SU-DHL-6 (cell line): ENCODE data around the gene SF3B2.

Experiments
- H2AFZ ChIP-seq: fragments of 200-600 bp; sonication (generic); 2 replicates; pipeline ENCODE4 v1.6.1; 2014; ENCODE audit warnings: low read depth, mild to moderate bottlenecking, moderate library complexity, mixed read lengths, antibody characterized with exemption, low read length; ENCODE audit not compliant: severe bottlenecking
- H3F3A ChIP-seq: fragments of 200-600 bp; shearing (Covaris generic); 2 replicates; pipeline ENCODE4 v1.6.0; 2016; ENCODE audit warnings: antibody characterized with exemption, mild to moderate bottlenecking; ENCODE audit not compliant: insufficient read depth
- H3K27ac ChIP-seq: fragments of 200-600 bp; sonication (generic); 2 replicates; pipeline ENCODE4 v1.5.1; 2016; ENCODE audit warnings: low read depth, mild to moderate bottlenecking, low read length, moderate library complexity, mixed read lengths
- H3K27me3 ChIP-seq: fragments of 200-600 bp; sonication (generic), shearing (Covaris generic); 2 replicates; pipeline ENCODE4 v1.6.0; 2014; ENCODE audit warnings: mild to moderate bottlenecking, low read length
- H3K36me3 ChIP-seq: fragments of 200-600 bp; sonication (generic); 2 replicates; pipeline ENCODE4 v1.6.1; 2014; ENCODE audit warnings: mild to moderate bottlenecking, low read length, mixed read lengths
- H3K4me2 ChIP-seq: fragments of 300-600, 200-600 bp; shearing (Covaris generic), sonication (generic); 2 replicates; pipeline ENCODE4 v1.6.0; 2014; ENCODE audit warnings: low read length, low read depth, mild to moderate bottlenecking; ENCODE audit not compliant: poor library complexity, severe bottlenecking
- H3K4me3 ChIP-seq: fragments of 200-600 bp; sonication (generic); 2 replicates; pipeline ENCODE4 v1.5.1; 2014; ENCODE audit warnings: antibody characterized with exemption, low read length, mild to moderate bottlenecking, mixed read lengths; ENCODE audit not compliant: insufficient read depth, poor library complexity, severe bottlenecking
- H3K79me2 ChIP-seq: fragments of 200-600 bp; sonication (generic); 2 replicates; pipeline ENCODE4 v1.6.1; 2014; ENCODE audit warnings: mild to moderate bottlenecking, low read length, moderate library complexity; ENCODE audit not compliant: insufficient read depth
- H3K9ac ChIP-seq: fragments of 200-600 bp; sonication (generic); 2 replicates; pipeline ENCODE4 v1.7.0; 2014; ENCODE audit warnings: mild to moderate bottlenecking, low read length
- H3K9me2 ChIP-seq: fragments of 200-600 bp; sonication (generic); replicated peaks from 2 replicates; pipeline ENCODE4 v1.6.1; 2014; ENCODE audit warnings: low read length; ENCODE audit not compliant: insufficient read depth
- H3K9me3 ChIP-seq: fragments of 200-600 bp; sonication (generic); 2 replicates; pipeline ENCODE4 v1.6.1; 2014; ENCODE audit warnings: low read length, mixed read lengths; ENCODE audit not compliant: insufficient read depth
- H4K20me1 ChIP-seq: fragments of 200-600 bp; sonication (generic); 2 replicates; pipeline ENCODE4 v1.6.1; 2014; ENCODE audit warnings: low read depth, mild to moderate bottlenecking, antibody characterized with exemption, low read length, moderate library complexity, mixed read lengths
- EZH2phosphoT487 ChIP-seq: fragments of 200-600 bp; sonication (generic), shearing (Covaris generic); conservative IDR thresholded peaks from 2 replicates; pipeline ENCODE4 v1.6.1; 2018; ENCODE audit warnings: mild to moderate bottlenecking, antibody characterized with exemption, low read length, moderate library complexity, mixed read lengths
- TF ChIP-seq, protein P1 (sequence below): fragments of 200-600 bp; sonication (generic); IDR thresholded peaks from one replicate; pipeline ENCODE4 v1.5.1; 2017; ENCODE audit warnings: antibody characterized with exemption, mild to moderate bottlenecking, low read length, moderate library complexity; ENCODE audit not compliant: insufficient read depth, poor library complexity, severe bottlenecking

The SF3B2 gene

DNA sequence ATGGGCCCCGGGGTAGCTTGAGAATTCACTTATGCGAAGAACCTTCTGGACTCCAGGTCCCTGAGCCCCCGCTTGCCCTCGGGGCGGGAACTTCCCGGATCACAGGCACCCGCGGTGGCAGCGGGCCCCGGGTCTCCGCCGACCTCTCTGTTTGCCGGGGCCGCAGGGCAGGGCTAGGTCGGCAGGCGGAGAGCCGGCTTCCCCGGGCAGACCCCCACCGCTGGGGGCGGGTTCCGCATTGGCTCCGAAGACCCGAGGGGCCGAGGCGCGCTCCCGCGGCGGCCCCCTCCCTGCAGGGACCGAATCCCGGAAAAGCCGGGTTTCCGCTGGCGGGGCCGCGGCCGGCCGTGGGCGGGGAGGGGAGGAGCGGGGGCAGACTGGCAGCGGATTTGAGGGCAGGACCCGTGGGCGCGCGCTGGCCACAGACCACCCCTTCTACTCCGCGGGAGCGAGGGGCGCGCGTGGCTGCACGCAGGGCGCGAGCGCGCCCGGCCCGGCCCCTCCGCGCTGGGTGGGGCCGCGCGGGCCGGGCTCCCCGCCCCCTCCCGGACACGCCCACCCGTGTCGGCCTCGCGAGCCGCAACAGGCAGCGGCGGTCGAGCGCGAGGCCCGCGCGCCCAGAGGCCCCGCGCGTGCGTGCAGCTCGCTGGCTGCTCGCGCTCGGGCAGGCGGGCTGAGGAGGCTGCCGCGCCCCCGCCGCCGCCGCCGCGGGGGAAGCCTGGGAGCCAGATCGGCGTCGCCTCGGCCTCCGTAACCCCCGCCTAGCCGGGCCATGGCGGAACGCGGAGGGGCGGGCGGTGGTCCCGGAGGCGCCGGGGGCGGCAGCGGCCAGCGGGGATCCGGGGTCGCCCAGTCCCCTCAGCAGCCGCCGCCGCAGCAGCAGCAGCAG, 17.8 kb downstream of the SF3B2 start, which contains the start of gene PACS1:
PACS1 (plus strand) TSS at position 558 of the 889 bp plus-strand sequence; CDS start at position 773, 215 bp downstream.
- Histone ChIP-seq H4K20me1 (no peaks in the 10 kb centered on the region), H3K4me3 (peak within 1 kb of the TSS; percentile 68), H3K4me2 (peak within 1 kb of the TSS; percentile 79), H2AFZ (peak within 1 kb of the TSS; percentile 68), H3K36me3 (peaks cover 16% of the 10 kb centered on the region), H3K9me3 (no peaks in the 10 kb centered on the region), H3F3A (peaks cover 41% of the 10 kb centered on the region), H3K79me2 (no peaks in the 10 kb centered on the region), H3K27me3 (no peaks in the 10 kb centered on the region), H3K27ac (peak within 1 kb of the TSS; percentile 70), H3K9me2 (no peaks in the 10 kb centered on the region), H3K9ac (peak within 1 kb of the TSS; percentile 71)
- TF ChIP-seq EZH2phosphoT487 = no peak
- TF ChIP-seq, protein P1, sequence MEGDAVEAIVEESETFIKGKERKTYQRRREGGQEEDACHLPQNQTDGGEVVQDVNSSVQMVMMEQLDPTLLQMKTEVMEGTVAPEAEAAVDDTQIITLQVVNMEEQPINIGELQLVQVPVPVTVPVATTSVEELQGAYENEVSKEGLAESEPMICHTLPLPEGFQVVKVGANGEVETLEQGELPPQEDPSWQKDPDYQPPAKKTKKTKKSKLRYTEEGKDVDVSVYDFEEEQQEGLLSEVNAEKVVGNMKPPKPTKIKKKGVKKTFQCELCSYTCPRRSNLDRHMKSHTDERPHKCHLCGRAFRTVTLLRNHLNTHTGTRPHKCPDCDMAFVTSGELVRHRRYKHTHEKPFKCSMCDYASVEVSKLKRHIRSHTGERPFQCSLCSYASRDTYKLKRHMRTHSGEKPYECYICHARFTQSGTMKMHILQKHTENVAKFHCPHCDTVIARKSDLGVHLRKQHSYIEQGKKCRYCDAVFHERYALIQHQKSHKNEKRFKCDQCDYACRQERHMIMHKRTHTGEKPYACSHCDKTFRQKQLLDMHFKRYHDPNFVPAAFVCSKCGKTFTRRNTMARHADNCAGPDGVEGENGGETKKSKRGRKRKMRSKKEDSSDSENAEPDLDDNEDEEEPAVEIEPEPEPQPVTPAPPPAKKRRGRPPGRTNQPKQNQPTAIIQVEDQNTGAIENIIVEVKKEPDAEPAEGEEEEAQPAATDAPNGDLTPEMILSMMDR = no peak

DNA sequence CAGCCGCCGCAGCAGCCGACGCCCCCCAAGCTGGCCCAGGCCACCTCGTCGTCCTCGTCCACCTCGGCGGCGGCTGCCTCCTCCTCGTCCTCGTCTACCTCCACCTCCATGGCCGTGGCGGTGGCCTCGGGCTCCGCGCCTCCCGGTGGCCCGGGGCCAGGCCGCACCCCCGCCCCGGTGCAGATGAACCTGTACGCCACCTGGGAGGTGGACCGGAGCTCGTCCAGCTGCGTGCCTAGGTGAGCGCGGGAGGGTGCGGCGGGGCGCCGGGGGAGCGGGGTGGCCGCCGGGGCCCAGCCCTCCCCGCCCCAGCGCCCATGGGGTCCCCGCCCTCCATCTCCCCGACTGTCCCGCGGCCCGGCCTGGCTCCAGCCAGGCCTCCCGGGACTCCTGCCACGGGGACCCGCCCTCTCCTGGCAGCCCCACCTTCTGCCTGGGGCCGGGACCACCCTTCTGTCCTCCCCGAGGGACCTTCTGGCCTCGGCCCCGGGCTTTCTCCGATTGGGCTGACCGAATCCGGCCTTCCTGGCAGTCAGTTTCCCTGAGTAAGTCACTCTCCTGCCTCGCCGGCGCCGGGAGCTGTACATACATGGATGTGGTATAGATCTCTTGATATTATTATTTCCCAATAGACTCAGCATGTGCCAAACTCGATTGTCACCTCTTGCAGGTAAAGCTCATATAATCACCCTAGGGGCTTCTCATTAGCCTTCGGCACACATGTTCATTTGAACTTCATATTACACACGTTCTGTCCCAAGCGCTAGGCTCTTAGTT, 18.6 kb downstream of the SF3B2 start:
- no peaks in the 10 kb centered on the region for H4K20me1 ChIP-seq
- H3F3A ChIP-seq = peaks cover 38% of the 10 kb centered on the region
- no peaks in the 10 kb centered on the region for H3K79me2 ChIP-seq
- H3K9ac ChIP-seq = peak overlapping the region; percentile 69
- no peaks in the 10 kb centered on the region for H3K27me3 ChIP-seq
- H3K9me3 ChIP-seq = no peaks in the 10 kb centered on the region
- peak overlapping the region; percentile 68 for H3K4me3 ChIP-seq
- H3K9me2 ChIP-seq = no peaks in the 10 kb centered on the region
- no peak for TF ChIP-seq EZH2phosphoT487
- TF ChIP-seq, protein P1 = no peak
- H2AFZ ChIP-seq = peak overlapping the region; percentile 68
- peak overlapping the region; percentile 79 for H3K4me2 ChIP-seq
- peaks cover 10% of the 10 kb centered on the region for H3K36me3 ChIP-seq
- no peak overlapping the region for H3K27ac ChIP-seq

DNA sequence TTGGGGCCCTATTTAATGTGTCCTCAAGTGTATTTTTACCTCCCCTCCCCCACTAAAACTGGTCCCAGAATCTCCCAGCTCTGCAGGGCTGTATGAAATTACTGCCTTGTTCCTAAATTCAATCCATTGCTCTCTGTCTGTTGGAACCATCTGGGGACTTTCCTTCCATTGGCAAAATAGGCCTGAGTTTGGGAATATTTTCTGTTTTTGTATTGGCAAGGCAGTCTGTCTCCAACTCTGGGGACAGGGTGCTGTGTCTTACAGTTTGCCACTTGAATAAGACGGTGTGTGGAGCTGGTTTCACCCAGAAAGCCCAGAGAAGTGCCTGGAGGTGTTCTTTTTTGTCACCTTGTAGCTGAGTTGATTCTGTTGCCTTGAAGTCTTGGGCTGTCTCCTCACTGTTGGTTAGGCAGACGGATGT, 19.2 kb downstream of the SF3B2 start:
- H2AFZ ChIP-seq = no peak overlapping the region

More for the DNA sequence above, 19.2 kb downstream of the SF3B2 start:
- no peaks in the 10 kb centered on the region for H3K27me3 ChIP-seq
- peak overlapping the region; percentile 79 for H3K4me2 ChIP-seq
- no peaks in the 10 kb centered on the region for H3K9me2 ChIP-seq
- TF ChIP-seq, protein P1 = no peak
- no peak for TF ChIP-seq EZH2phosphoT487
- peak overlapping the region; percentile 69 for H3K9ac ChIP-seq
- no peaks in the 10 kb centered on the region for H3K79me2 ChIP-seq
- peaks cover 38% of the 10 kb centered on the region for H3F3A ChIP-seq
- H3K36me3 ChIP-seq = peaks cover 7% of the 10 kb centered on the region
- no peaks in the 10 kb centered on the region for H3K9me3 ChIP-seq
- H3K4me3 ChIP-seq = peak overlapping the region; percentile 68
- H3K27ac ChIP-seq = peak overlapping the region; percentile 17; the same call in 1 of the 2 replicates
- no peaks in the 10 kb centered on the region for H4K20me1 ChIP-seq
